Measurements from ENCODE around the gene MTFMT.
"Not testable (repeated sequence)": the region's sequence is repeated elsewhere in the genome, so short reads cannot be mapped to it uniquely, and the experiment has no call there.

DNA sequence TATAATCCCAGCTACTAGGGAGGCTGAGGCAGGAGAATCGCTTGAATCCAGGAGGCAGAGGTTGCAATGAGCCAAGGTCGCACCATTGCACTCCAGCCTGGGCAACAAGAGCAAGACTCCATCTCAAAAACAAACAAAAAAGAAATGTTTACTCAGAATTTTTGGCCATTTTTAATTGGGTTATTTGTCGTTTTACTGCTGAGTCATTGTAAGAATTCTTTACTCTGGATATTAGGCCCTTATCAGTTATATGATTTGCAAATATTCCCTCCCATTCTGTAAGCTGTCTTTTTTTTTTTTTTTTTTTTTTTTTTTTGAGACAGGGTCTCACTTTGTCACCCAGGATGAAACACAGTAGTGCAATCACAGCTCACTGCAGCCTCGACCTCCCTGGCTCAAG lies 18.2 kb downstream of the MTFMT start:
- TF ChIP-seq, protein P1, sequence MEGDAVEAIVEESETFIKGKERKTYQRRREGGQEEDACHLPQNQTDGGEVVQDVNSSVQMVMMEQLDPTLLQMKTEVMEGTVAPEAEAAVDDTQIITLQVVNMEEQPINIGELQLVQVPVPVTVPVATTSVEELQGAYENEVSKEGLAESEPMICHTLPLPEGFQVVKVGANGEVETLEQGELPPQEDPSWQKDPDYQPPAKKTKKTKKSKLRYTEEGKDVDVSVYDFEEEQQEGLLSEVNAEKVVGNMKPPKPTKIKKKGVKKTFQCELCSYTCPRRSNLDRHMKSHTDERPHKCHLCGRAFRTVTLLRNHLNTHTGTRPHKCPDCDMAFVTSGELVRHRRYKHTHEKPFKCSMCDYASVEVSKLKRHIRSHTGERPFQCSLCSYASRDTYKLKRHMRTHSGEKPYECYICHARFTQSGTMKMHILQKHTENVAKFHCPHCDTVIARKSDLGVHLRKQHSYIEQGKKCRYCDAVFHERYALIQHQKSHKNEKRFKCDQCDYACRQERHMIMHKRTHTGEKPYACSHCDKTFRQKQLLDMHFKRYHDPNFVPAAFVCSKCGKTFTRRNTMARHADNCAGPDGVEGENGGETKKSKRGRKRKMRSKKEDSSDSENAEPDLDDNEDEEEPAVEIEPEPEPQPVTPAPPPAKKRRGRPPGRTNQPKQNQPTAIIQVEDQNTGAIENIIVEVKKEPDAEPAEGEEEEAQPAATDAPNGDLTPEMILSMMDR (conservative IDR thresholded peaks at IDR 0.05; ENCODE audit: low read length), result not testable (repeated sequence)
- TF ChIP-seq EZH2phosphoT487 (IDR thresholded peaks at IDR 0.05; ENCODE audit: borderline replicate concordance), result not testable (repeated sequence)
